Fibroblast of the aortic adventitia (primary cell): ENCODE measurements around the gene GALNT2. TPM values are rescaled to one million over a fixed set of nuclear protein-coding genes. Genes with fewer than 3 reads are reported as not detected.

ENCODE experiments used
- DNase-seq: peaks from one replicate; pipeline ENCODE4 v3.0.0-alpha.2; 2010; ENCODE audit warnings: low read depth
- H3K4me3 ChIP-seq: 2 replicates; pipeline ENCODE4 v1.5.1; 2011; ENCODE audit warnings: low read depth, mild to moderate bottlenecking, control low read depth, low read length, moderate library complexity
- CTCF ChIP-seq: IDR thresholded peaks from 2 replicates; pipeline ENCODE4 v1.5.1; 2011; ENCODE audit warnings: mild to moderate bottlenecking, low read length, control low read depth, inconsistent platforms; ENCODE audit not compliant: insufficient read depth
- total RNA-seq: library from RNA; depleted of rRNA; stranded (reverse); fragments of >200 nt; gene quantifications from 2 replicates; pipeline ENCODE4 v1.2.3, GENCODE V29; 2012; ENCODE audit warnings: low replicate concordance

GALNT2 gene
- total RNA-seq, 1 donor: 68.1 TPM

GRCh38 chr1:230176326-230176725, 109.3 kb downstream of the GALNT2 start:
- H3K4me3 ChIP-seq: no peak overlapping the region
- no peak for DNase-seq
- no peak for TF ChIP-seq CTCF

- TF ChIP-seq CTCF: peak; percentile 14
- DNase-seq: peak; percentile 81
- peak overlapping the region; percentile 13 for H3K4me3 ChIP-seq
These were observed 109.9 kb downstream of the GALNT2 start for GRCh38 chr1:230176871-230177411.

DNA sequence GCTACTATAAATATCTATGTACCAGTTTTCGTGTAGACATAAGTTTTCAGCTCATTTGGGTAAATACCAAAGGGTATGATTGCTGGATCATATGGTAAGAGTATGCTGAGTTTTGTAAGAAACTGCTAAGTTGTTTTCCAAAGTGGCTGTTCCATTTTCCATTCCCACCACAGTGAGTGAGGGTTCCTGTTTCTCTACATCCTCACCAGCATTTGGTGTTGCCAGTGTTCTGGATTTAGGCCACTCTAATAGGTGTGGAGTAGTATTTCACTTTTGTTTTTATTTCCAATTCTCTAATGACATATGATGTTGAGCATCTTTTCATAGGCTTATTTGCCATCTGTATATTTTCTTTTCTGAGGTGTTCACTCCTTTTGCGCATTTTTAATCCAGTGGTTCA, 112.2 kb downstream of the GALNT2 start:
- TF ChIP-seq CTCF: no peak
- no peak overlapping the region for H3K4me3 ChIP-seq
- no peak for DNase-seq

DNA sequence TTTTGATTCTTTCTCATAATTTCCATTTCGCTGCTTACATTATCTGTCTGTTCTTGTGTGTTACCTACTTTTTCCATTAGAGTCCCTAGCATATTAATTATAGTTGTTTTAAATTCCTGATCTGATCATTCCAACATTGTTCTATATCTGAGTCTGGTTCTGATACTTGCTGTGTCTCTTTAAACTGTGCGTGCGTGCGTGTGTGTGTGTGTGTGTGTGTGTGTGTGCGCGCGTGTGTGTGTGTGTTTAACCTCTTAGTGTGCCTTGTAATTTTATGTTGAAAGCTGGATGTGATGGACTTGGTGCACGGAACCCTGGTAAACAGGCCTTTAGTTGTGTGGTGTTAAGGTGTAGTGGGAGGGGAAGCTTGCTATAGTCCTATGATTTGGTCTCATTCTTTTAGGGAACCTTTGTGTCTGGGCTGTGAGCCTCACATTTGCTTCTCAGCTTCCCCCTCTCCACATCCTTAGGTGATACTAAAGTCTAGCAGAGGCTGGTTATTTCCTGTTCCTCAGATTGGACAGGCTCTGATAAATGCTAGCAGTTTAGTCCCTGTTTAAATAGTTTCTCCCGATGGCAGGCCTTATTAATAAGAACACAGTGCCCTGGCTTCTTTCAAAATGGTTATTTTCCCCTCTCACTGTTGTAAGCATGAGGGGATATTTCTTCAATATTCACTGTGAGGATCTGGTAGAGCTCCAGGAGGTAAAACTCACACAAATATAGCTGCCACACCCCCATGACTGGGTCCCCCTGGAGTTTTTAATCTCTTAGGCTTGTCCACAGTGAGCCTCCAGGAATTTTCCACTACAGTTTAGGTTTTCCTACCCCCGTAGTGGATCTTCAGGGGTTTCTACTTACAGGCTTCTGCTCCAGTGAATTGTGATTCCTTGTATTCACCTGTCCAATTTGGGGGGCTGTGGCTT, 118.3 kb downstream of the GALNT2 start:
- H3K4me3 ChIP-seq: no peak overlapping the region
- DNase-seq: no peak
- no peak for TF ChIP-seq CTCF

- DNase-seq: peak; percentile 87
- TF ChIP-seq CTCF: no peak
- no peak overlapping the region for H3K4me3 ChIP-seq
These were observed 119.2 kb downstream of the GALNT2 start for GRCh38 chr1:230186003-230186863.

GRCh38 chr1:230186874-230187273, 119.8 kb downstream of the GALNT2 start:
- TF ChIP-seq CTCF: no peak
- H3K4me3 ChIP-seq: no peak overlapping the region
- no peak for DNase-seq
